ENCODE measurements around the gene IL21R. TPM values are rescaled to one million over a fixed set of nuclear protein-coding genes. Genes with fewer than 3 reads are reported as not detected.

Gene IL21R
- total and polyA plus RNA-seq, 10 of the 15 experiments (the other 5 are each of a cell fraction or from before 2014, with no cell fraction given) = 5.3 to 138 (median 82.5) TPM

DNA sequence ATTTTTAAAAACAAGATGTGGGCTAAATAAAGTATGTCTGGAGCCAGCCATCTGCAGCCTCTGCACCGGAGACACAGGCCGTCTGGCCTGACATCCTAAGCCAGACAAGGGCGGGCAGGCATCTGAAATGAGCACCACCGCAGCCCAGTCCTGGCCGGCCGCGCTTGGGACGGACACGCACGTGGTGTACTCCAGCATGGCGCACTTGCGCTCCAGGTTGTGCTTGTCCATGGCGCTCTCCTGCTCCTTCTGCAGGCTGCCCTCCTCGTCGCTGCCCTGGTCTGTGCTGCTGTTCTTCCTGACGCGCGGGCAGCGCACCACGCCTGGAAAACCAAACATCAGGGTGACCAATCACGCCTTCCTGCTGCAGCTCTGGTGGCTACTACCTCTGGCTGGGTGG, 87.4 kb downstream of the IL21R start:
- no peak overlapping the region for H3K27ac ChIP-seq (ENCODE audit: control insufficient read depth, insufficient read depth)
- in situ Hi-C loops (cut with MboI) = no loop called here
- no peak for DNase-seq (ENCODE audit: low read depth, low spot score)
- BruUV-seq (replicated peaks) = no TSS peak
- H3K27me3 ChIP-seq (replicated peaks in 1 of 2; ENCODE audit: control insufficient read depth in 2 of 2, insufficient read depth in 2 of 2, low read length in 1 of 2) = no peaks in the 10 kb centered on the region
- H3K79me2 ChIP-seq (ENCODE audit: control insufficient read depth, insufficient read depth, low read length) = no peaks in the 10 kb centered on the region
- H3K4me2 ChIP-seq (ENCODE audit: control insufficient read depth, insufficient read depth) = no peak overlapping the region
- H2AFZ ChIP-seq (ENCODE audit: control insufficient read depth, low read depth, low read length) = no peak overlapping the region
- ChIA-PET POLR2A (no interaction called here), SMC1A (ENCODE audit: uncharacterized antibody, unreplicated experiment) (no interaction called here), RAD21 (ENCODE audit: unreplicated experiment) (no interaction called here), CTCF (no interaction called here)
- TF ChIP-seq, protein P1, sequence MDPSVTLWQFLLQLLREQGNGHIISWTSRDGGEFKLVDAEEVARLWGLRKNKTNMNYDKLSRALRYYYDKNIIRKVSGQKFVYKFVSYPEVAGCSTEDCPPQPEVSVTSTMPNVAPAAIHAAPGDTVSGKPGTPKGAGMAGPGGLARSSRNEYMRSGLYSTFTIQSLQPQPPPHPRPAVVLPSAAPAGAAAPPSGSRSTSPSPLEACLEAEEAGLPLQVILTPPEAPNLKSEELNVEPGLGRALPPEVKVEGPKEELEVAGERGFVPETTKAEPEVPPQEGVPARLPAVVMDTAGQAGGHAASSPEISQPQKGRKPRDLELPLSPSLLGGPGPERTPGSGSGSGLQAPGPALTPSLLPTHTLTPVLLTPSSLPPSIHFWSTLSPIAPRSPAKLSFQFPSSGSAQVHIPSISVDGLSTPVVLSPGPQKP (IDR thresholded peaks at IDR 0.05; ENCODE audit: low read depth, low read length) = no peak
- TF ChIP-seq MEF2B (IDR thresholded peaks at IDR 0.05; ENCODE audit: partially characterized antibody, poor library complexity, severe bottlenecking) (no peak), POLR2AphosphoS2 (IDR thresholded peaks at IDR 0.05; ENCODE audit: low read depth, low read length) (no peak), CBFB (IDR thresholded peaks at IDR 0.05; ENCODE audit: low read depth) (no peak), HDAC6 (IDR thresholded peaks at IDR 0.05; ENCODE audit: unreplicated experiment) (no peak), SPI1 (IDR thresholded peaks at IDR 0.05; ENCODE audit: borderline replicate concordance, insufficient read depth, low read depth, low read length) (no peak), JUNB (IDR thresholded peaks at IDR 0.05) (no peak), RAD51 (IDR thresholded peaks at IDR 0.05) (no peak), CBX5 (IDR thresholded peaks at IDR 0.05; ENCODE audit: low read depth) (no peak), MAX (IDR thresholded peaks at IDR 0.05; ENCODE audit: low read depth, low read length) (no peak), SREBF2 (IDR thresholded peaks at IDR 0.05; ENCODE audit: low read length) (no peak), SUPT20H (IDR thresholded peaks at IDR 0.05; ENCODE audit: borderline replicate concordance, control insufficient read depth, low read depth, low read length) (no peak), ZZZ3 (IDR thresholded peaks at IDR 0.05; ENCODE audit: control insufficient read depth, insufficient read length, low read depth) (no peak), STAT1 (conservative IDR thresholded peaks at IDR 0.05) (no peak), BCL11A (IDR thresholded peaks at IDR 0.05; ENCODE audit: low read depth, low read length) (no peak), PAX5 (IDR thresholded peaks at IDR 0.05; ENCODE audit: borderline replicate concordance, low read depth, low read length) (no peak), RFX5 (IDR thresholded peaks at IDR 0.05; ENCODE audit: low read depth, low read length) (no peak)
- TF ChIP-seq, protein P2, sequence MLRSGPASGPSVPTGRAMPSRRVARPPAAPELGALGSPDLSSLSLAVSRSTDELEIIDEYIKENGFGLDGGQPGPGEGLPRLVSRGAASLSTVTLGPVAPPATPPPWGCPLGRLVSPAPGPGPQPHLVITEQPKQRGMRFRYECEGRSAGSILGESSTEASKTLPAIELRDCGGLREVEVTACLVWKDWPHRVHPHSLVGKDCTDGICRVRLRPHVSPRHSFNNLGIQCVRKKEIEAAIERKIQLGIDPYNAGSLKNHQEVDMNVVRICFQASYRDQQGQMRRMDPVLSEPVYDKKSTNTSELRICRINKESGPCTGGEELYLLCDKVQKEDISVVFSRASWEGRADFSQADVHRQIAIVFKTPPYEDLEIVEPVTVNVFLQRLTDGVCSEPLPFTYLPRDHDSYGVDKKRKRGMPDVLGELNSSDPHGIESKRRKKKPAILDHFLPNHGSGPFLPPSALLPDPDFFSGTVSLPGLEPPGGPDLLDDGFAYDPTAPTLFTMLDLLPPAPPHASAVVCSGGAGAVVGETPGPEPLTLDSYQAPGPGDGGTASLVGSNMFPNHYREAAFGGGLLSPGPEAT (IDR thresholded peaks at IDR 0.05; ENCODE audit: low read depth) = no peak
- TF ChIP-seq, protein P3, sequence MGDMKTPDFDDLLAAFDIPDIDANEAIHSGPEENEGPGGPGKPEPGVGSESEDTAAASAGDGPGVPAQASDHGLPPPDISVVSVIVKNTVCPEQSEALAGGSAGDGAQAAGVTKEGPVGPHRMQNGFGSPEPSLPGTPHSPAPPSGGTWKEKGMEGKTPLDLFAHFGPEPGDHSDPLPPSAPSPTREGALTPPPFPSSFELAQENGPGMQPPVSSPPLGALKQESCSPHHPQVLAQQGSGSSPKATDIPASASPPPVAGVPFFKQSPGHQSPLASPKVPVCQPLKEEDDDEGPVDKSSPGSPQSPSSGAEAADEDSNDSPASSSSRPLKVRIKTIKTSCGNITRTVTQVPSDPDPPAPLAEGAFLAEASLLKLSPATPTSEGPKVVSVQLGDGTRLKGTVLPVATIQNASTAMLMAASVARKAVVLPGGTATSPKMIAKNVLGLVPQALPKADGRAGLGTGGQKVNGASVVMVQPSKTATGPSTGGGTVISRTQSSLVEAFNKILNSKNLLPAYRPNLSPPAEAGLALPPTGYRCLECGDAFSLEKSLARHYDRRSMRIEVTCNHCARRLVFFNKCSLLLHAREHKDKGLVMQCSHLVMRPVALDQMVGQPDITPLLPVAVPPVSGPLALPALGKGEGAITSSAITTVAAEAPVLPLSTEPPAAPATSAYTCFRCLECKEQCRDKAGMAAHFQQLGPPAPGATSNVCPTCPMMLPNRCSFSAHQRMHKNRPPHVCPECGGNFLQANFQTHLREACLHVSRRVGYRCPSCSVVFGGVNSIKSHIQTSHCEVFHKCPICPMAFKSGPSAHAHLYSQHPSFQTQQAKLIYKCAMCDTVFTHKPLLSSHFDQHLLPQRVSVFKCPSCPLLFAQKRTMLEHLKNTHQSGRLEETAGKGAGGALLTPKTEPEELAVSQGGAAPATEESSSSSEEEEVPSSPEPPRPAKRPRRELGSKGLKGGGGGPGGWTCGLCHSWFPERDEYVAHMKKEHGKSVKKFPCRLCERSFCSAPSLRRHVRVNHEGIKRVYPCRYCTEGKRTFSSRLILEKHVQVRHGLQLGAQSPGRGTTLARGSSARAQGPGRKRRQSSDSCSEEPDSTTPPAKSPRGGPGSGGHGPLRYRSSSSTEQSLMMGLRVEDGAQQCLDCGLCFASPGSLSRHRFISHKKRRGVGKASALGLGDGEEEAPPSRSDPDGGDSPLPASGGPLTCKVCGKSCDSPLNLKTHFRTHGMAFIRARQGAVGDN (IDR thresholded peaks at IDR 0.05) = no peak
- intact Hi-C loops (cut with micrococcal nuclease; ENCODE audit: unreplicated experiment) = no loop called here
- H4K20me1 ChIP-seq (ENCODE audit: control insufficient read depth, insufficient read depth) = no peaks in the 10 kb centered on the region
- 98% methylated on average over 20 of the region's 21 CpGs for WGBS (ENCODE audit: insufficient coverage, insufficient replicate concordance, low lambda C conversion rate, missing lambda C conversion rate)
- H3K4me1 ChIP-seq (ENCODE audit: control insufficient read depth, insufficient read depth, low read length) = no peaks in the 10 kb centered on the region
- no peak for FAIRE-seq
- H3K4me3 ChIP-seq = no peak overlapping the region
- ATAC-seq = no peak
- no peaks in the 10 kb centered on the region for H3K9me3 ChIP-seq (replicated peaks; ENCODE audit: control insufficient read depth, insufficient read depth, low read length)
- peaks cover 18 to 30% of the 10 kb centered on the region in 2 experiments for H3K36me3 ChIP-seq (ENCODE audit: control insufficient read depth in 2 of 2, insufficient read depth in 2 of 2, low read length in 1 of 2)
- no peak overlapping the region for H3K9ac ChIP-seq (ENCODE audit: control insufficient read depth, insufficient read depth, low read length)
